ENCODE results near the gene FOXO1. TPM values are rescaled to one million over a fixed set of nuclear protein-coding genes. Genes with fewer than 3 reads are reported as not detected.

Gene FOXO1
- total RNA-seq, 4 donors from 2014 or later: 65.7 to 111 (median 87.5) TPM

DNA sequence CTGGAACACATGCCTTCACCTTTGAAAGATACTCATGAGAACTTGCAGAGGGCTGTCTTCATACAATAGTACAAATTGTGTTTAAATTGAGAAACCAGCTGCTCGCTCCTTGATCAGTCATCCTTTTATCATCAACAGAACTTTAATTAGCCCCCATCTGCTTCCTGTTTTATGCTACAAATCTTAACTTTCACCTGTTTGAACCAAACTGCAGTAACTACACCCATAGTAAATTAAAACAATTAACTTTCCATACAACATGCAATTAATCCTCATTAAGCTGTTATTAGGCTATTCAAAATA is 85.2 kb downstream of the FOXO1 start:
- no peak for DNase-seq (ENCODE audit: low spot score)
- no peak for ATAC-seq (ENCODE audit: low FRiP score)
- TF ChIP-seq, protein P1, sequence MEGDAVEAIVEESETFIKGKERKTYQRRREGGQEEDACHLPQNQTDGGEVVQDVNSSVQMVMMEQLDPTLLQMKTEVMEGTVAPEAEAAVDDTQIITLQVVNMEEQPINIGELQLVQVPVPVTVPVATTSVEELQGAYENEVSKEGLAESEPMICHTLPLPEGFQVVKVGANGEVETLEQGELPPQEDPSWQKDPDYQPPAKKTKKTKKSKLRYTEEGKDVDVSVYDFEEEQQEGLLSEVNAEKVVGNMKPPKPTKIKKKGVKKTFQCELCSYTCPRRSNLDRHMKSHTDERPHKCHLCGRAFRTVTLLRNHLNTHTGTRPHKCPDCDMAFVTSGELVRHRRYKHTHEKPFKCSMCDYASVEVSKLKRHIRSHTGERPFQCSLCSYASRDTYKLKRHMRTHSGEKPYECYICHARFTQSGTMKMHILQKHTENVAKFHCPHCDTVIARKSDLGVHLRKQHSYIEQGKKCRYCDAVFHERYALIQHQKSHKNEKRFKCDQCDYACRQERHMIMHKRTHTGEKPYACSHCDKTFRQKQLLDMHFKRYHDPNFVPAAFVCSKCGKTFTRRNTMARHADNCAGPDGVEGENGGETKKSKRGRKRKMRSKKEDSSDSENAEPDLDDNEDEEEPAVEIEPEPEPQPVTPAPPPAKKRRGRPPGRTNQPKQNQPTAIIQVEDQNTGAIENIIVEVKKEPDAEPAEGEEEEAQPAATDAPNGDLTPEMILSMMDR (IDR thresholded peaks at IDR 0.05): no peak

DNA sequence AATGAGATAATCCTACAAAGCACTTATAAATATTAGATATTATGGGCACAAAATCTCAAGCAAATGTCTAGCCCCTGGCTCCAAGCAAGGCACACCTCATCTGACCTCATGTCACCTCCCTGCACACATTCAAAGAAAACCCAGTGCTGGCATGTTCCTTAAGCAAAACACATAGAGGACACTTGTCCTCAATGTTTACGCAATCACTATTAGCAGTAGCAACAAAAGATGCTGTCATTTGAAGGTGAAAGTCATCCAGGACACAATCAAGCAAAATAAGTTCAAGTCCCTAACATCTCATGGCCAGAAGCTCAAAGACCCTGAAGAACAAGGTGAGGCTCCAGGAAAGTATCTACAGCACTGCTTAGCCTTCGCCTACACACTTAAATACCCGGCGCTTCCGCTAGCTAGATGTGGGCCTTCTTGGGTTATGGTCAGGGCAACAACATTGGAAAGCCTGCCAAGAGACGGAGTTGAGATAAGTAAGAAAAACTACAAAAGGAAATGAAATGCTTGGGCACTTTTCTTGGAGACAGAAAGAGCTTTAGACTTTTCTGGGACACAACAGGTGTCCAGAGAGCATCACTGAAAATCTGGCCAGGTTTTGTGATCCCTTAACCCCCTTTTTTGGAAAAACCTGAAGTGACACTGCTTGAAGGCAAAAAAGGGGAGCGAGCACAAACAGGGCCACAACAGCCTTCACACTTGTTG is 85.7 kb downstream of the FOXO1 start:
- DNase-seq (ENCODE audit: low spot score) (no peak), ATAC-seq (ENCODE audit: low FRiP score) (no peak)
- TF ChIP-seq, protein P1 (IDR thresholded peaks at IDR 0.05): no peak

DNA sequence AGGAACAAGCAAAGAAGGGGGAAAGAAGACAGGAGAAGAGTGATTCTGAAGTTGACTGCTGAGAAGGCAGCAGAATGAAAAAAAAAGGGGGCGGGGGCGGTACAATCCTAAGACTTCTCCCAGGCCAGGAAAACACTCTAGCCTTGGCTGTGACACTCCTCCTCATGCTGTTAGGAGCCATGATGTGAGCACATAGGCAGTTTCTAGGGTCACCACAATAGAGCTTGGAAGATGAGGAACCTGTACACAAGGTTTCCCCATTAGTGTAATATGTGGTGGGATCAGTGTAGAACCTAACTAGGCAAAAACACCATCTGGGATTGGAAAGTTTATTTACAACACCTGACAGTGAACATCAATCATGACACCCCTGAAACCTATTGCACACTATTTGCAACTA is 86.9 kb downstream of the FOXO1 start:
- DNase-seq (ENCODE audit: low spot score) (no peak), ATAC-seq (ENCODE audit: low FRiP score) (no peak)
- TF ChIP-seq, protein P1 (IDR thresholded peaks at IDR 0.05): no peak

DNA sequence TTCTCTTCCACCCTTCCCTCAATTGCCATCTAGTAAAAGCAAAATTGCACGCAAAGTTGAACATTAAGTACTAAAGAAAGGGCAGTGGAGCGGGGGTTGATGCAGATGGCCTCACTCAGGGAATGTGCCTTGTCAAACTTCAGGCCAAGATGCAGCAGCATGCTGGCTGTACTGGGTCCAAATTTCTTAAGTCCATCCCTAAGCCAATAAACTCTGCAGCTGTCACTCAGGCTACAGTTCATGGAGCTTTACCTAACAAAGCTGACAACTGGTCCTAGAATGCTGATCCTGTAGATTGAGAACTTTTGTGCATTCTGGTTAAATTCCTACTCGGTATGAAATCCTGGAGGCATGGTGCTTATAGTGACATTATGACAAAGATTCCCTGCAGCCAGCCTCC is 88.4 kb downstream of the FOXO1 start:
- DNase-seq (ENCODE audit: low spot score): no peak
- ATAC-seq (ENCODE audit: low FRiP score): no peak
- TF ChIP-seq, protein P1 (IDR thresholded peaks at IDR 0.05): no peak

DNA sequence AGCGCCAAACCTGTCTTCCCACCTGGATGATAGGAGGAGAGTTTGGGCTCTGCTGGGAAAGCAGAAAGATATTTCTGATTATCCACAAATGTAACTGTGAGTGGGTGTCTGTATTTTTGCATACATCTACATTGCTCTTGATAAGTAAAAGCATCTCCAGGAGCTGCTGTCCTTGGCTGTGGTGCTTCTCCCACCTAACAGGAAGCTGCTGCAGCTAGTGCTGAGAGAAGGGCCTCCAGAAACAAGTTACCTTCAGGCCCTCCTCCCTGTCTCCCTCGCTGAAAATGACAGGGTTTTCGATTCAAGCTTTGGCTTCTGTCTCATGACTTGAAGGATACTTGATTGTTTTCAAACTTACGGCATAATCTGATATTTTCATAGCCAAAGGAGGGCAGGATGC is 90.1 kb downstream of the FOXO1 start:
- DNase-seq (ENCODE audit: low spot score) (no peak), ATAC-seq (ENCODE audit: low FRiP score) (no peak)
- TF ChIP-seq, protein P1 (IDR thresholded peaks at IDR 0.05): no peak

DNA sequence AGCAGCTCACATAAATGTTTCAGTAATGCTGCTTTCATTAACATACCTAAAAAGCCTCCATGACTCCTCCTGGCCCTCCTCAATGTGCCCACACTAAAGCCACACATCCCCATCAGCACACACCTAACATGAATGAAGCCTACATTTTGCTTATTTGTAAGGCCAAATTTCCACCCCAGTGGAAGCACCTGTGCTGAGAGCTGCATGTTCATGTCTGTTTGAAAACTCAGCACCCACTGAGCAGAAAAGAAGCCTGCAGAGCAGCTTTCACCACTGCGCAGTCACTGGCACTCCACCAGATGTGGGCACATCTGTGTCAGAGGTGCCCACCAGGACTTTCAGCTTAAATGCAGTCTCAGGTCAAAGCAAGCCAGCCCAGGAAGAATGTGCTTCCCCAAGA is 93.5 kb downstream of the FOXO1 start:
- DNase-seq (ENCODE audit: low spot score) (no peak), ATAC-seq (ENCODE audit: low FRiP score) (no peak)
- TF ChIP-seq, protein P1 (IDR thresholded peaks at IDR 0.05): no peak

DNA sequence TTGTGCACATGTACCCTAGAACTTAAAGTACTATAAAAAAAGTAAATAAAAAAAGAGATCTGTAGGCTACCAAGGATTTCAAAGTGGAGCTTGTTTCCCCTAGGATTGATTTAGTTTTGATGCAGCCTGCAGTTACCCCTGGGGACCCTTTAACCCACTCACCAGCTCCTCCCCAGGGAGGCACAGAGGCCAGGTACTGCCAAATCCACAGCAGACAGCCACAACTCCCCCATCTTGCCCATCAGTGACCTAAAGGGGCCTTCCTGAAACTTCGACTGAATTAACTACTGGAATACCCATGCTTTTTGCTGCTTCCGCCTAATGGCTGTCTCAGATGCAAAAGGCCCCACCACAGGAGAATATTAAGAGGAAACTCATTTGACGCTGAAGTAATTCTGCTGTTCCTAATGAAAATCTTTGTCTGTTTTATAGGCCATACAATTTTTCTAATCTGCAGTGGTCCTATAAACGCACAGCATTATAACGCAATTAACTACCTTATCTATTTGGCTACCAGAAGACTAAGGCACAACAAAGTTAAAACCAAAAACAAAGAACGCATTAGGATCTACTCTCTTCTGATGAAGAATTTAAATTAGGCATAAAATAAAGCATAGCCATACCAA is 95.0 kb downstream of the FOXO1 start:
- DNase-seq (ENCODE audit: low spot score): no peak
- TF ChIP-seq, protein P1 (IDR thresholded peaks at IDR 0.05): no peak
- ATAC-seq (ENCODE audit: low FRiP score): no peak

Measured in omental fat pad (tissue), 4 donors.